Stimulated activated naive CD8-positive, alpha-beta T cell treated with anti-CD3 and anti-CD28 coated beads, Interleukin-15, Interleukin-2, amounts not matched to agents 100 ng/mL and 50 ng/mL, for 24 hours (primary cell): ENCODE measurements around the gene SIGLEC12.
A peak's percentile ranks its signal among the peaks of the same experiment; 100 is the strongest.
"Not testable (repeated sequence)": the region's sequence is repeated elsewhere in the genome, so short reads cannot be mapped to it uniquely, and the experiment has no call there.

ENCODE experiments used
- H3K27ac Mint-ChIP-seq: one replicate; pipeline ENCODE4 v1.8.0; 2021; ENCODE audit warnings: mild to moderate bottlenecking, mixed read lengths
- H3K27me3 Mint-ChIP-seq: one replicate; pipeline ENCODE4 v1.8.0; 2021; ENCODE audit warnings: mixed read lengths
- H3K36me3 Mint-ChIP-seq: one replicate; pipeline ENCODE4 v1.8.0; 2021; ENCODE audit warnings: low read depth, mixed read lengths
- H3K4me1 Mint-ChIP-seq: one replicate; pipeline ENCODE4 v1.8.0; 2021; ENCODE audit warnings: low read depth, mixed read lengths
- H3K4me3 Mint-ChIP-seq: one replicate; pipeline ENCODE4 v1.8.0; 2021; ENCODE audit warnings: mild to moderate bottlenecking, mixed read lengths
- H3K9me3 Mint-ChIP-seq: one replicate; pipeline ENCODE4 v1.8.0; 2021; ENCODE audit warnings: mixed read lengths

The SIGLEC12 gene

GRCh38 chr19:51462276-51462675 lies 39.3 kb downstream of the SIGLEC12 start:
- Mint-ChIP-seq H3K9me3 (no peaks in the 10 kb centered on the region), H3K36me3 (no peaks in the 10 kb centered on the region), H3K4me3 (no peak overlapping the region), H3K4me1 (peaks cover 34% of the 10 kb centered on the region), H3K27me3 (peaks cover 30% of the 10 kb centered on the region), H3K27ac (no peak overlapping the region)

- no peaks in the 10 kb centered on the region for H3K36me3 Mint-ChIP-seq
- H3K27me3 Mint-ChIP-seq: peaks cover 24% of the 10 kb centered on the region
- no peak overlapping the region for H3K27ac Mint-ChIP-seq
- no peaks in the 10 kb centered on the region for H3K9me3 Mint-ChIP-seq
- peaks cover 29% of the 10 kb centered on the region for H3K4me1 Mint-ChIP-seq
- H3K4me3 Mint-ChIP-seq: no peak overlapping the region
Observed at GRCh38 chr19:51461723-51462161, 39.9 kb downstream of the SIGLEC12 start.

- Mint-ChIP-seq H3K4me1 (peaks cover 18% of the 10 kb centered on the region), H3K27me3 (peaks cover 29% of the 10 kb centered on the region), H3K4me3 (no peak overlapping the region), H3K36me3 (no peaks in the 10 kb centered on the region), H3K27ac (no peak overlapping the region), H3K9me3 (no peaks in the 10 kb centered on the region)
Observed at GRCh38 chr19:51460164-51460992, 41.2 kb downstream of the SIGLEC12 start.

GRCh38 chr19:51458899-51459505 lies 42.6 kb downstream of the SIGLEC12 start:
- Mint-ChIP-seq H3K4me1 (peaks cover 13% of the 10 kb centered on the region), H3K27me3 (peaks cover 18% of the 10 kb centered on the region), H3K27ac (no peak overlapping the region), H3K9me3 (no peaks in the 10 kb centered on the region), H3K4me3 (no peak overlapping the region), H3K36me3 (no peaks in the 10 kb centered on the region)

GRCh38 chr19:51458051-51458645 lies 43.5 kb downstream of the SIGLEC12 start, which contains the start of gene SIGLEC8:
TSS of gene SIGLEC8 (minus strand) at chr19:51458454. CDS start at chr19:51458387, 67 bp downstream.
- no peak within 1 kb of the TSS for H3K27ac Mint-ChIP-seq
- H3K4me3 Mint-ChIP-seq: no peak within 1 kb of the TSS
- H3K9me3 Mint-ChIP-seq: no peaks in the 10 kb centered on the region
- peaks cover 8% of the 10 kb centered on the region for H3K4me1 Mint-ChIP-seq
- peaks cover 13% of the 10 kb centered on the region for H3K27me3 Mint-ChIP-seq
- no peaks in the 10 kb centered on the region for H3K36me3 Mint-ChIP-seq

- Mint-ChIP-seq H3K36me3 (no peaks in the 10 kb centered on the region), H3K27ac (no peak overlapping the region), H3K9me3 (no peaks in the 10 kb centered on the region)
Observed at GRCh38 chr19:51457351-51458013, 44.1 kb downstream of the SIGLEC12 start.

GRCh38 chr19:51456541-51457290 lies 44.9 kb downstream of the SIGLEC12 start:
- H3K4me1 Mint-ChIP-seq: peaks cover 4% of the 10 kb centered on the region
- H3K27me3 Mint-ChIP-seq: peaks cover 8% of the 10 kb centered on the region
- H3K27ac Mint-ChIP-seq: no peak overlapping the region
- no peaks in the 10 kb centered on the region for H3K9me3 Mint-ChIP-seq
- H3K36me3 Mint-ChIP-seq: no peaks in the 10 kb centered on the region
- H3K4me3 Mint-ChIP-seq: no peak overlapping the region

More at GRCh38 chr19:51457351-51458013, 44.1 kb downstream of the SIGLEC12 start:
- Mint-ChIP-seq H3K4me3 (no peak overlapping the region), H3K4me1 (peaks cover 4% of the 10 kb centered on the region), H3K27me3 (peaks cover 8% of the 10 kb centered on the region)

GRCh38 chr19:51450730-51451307 lies 50.8 kb downstream of the SIGLEC12 start:
- peaks cover 46% of the 10 kb centered on the region for H3K4me1 Mint-ChIP-seq
- no peak overlapping the region for H3K4me3 Mint-ChIP-seq
- H3K36me3 Mint-ChIP-seq: peaks cover 19% of the 10 kb centered on the region
- no peaks in the 10 kb centered on the region for H3K27me3 Mint-ChIP-seq
- H3K27ac Mint-ChIP-seq: peak overlapping the region; percentile 50
- H3K9me3 Mint-ChIP-seq: peaks cover 12% of the 10 kb centered on the region

- Mint-ChIP-seq H3K27ac (peak overlapping the region; percentile 86), H3K9me3 (peaks cover 12% of the 10 kb centered on the region), H3K4me1 (peaks cover 58% of the 10 kb centered on the region), H3K27me3 (no peaks in the 10 kb centered on the region), H3K4me3 (peak overlapping the region; percentile 57), H3K36me3 (peaks cover 19% of the 10 kb centered on the region)
Observed at GRCh38 chr19:51448411-51449016, 53.1 kb downstream of the SIGLEC12 start.

- H3K27ac Mint-ChIP-seq: peak overlapping the region; percentile 86
- peak overlapping the region; percentile 57 for H3K4me3 Mint-ChIP-seq
- peaks cover 14% of the 10 kb centered on the region for H3K9me3 Mint-ChIP-seq
- peaks cover 63% of the 10 kb centered on the region for H3K4me1 Mint-ChIP-seq
- H3K36me3 Mint-ChIP-seq: peaks cover 19% of the 10 kb centered on the region
- no peaks in the 10 kb centered on the region for H3K27me3 Mint-ChIP-seq
Observed at GRCh38 chr19:51448011-51448410, 53.6 kb downstream of the SIGLEC12 start.

- not testable (repeated sequence) for H3K27me3 Mint-ChIP-seq, H3K4me3 Mint-ChIP-seq
- Mint-ChIP-seq H3K9me3 (peaks cover 15% of the 10 kb centered on the region), H3K36me3 (peaks cover 19% of the 10 kb centered on the region), H3K27ac (peak overlapping the region; percentile 86), H3K4me1 (peaks cover 68% of the 10 kb centered on the region)
Observed at GRCh38 chr19:51447510-51447909, 54.1 kb downstream of the SIGLEC12 start.

GRCh38 chr19:51441410-51442390 lies 59.9 kb downstream of the SIGLEC12 start:
- peak overlapping the region; percentile 80 for H3K4me3 Mint-ChIP-seq
- H3K4me1 Mint-ChIP-seq: peaks cover 73% of the 10 kb centered on the region
- H3K27me3 Mint-ChIP-seq: peaks cover 3% of the 10 kb centered on the region
- H3K27ac Mint-ChIP-seq: peak overlapping the region; percentile 100
- H3K36me3 Mint-ChIP-seq: peaks cover 4% of the 10 kb centered on the region
- H3K9me3 Mint-ChIP-seq: peaks cover 3% of the 10 kb centered on the region
